Measurements from ENCODE around the gene CXCL5. TPM values are rescaled to one million over a fixed set of nuclear protein-coding genes. Genes with fewer than 3 reads are reported as not detected.
"Not testable (repeated sequence)": the region's sequence is repeated elsewhere in the genome, so short reads cannot be mapped to it uniquely, and the experiment has no call there.

The CXCL5 gene
- total and polyA plus RNA-seq, 2 experiments from 2014 or later: 7.5 to 7.6 TPM

GRCh38 chr4:73952352-73952751 lies 46.1 kb downstream of the CXCL5 start (continued):
- TF ChIP-seq REST (IDR thresholded peaks at IDR 0.05; ENCODE audit: unreplicated experiment): no peak

GRCh38 chr4:73950376-73950920 lies 48.0 kb downstream of the CXCL5 start:
- not testable (repeated sequence) for H3K4me3 Mint-ChIP-seq; H3K27ac Mint-ChIP-seq; H3K4me3 ChIP-seq; H3K36me3 Mint-ChIP-seq (ENCODE audit: low read depth); H3K4me2 ChIP-seq; H3K79me2 ChIP-seq (replicated peaks; ENCODE audit: insufficient read depth); ATAC-seq; H3K9me2 ChIP-seq (ENCODE audit: insufficient read depth); H3K36me3 ChIP-seq (ENCODE audit: insufficient read depth); H3K27ac ChIP-seq (ENCODE audit: low read depth); H2AFZ ChIP-seq; H4K20me1 ChIP-seq (replicated peaks; ENCODE audit: insufficient read depth); H3F3A ChIP-seq (replicated peaks; ENCODE audit: low read depth)
- peak; percentile 34 for DNase-seq (ENCODE audit: low spot score)
- Histone ChIP-seq H3K4me1 (ENCODE audit: insufficient read depth) (peaks cover 39% of the 10 kb centered on the region), H3K27me3 (ENCODE audit: insufficient read depth) (peaks cover 48% of the 10 kb centered on the region)
- Mint-ChIP-seq H3K27me3 (ENCODE audit: insufficient read depth, low read depth, poor library complexity) (peaks cover 22% of the 10 kb centered on the region), H3K4me1 (peaks cover 47% of the 10 kb centered on the region), H3K9me3 (peaks cover 12% of the 10 kb centered on the region)

- Mint-ChIP-seq H3K9me3 (peaks cover 1% of the 10 kb centered on the region; the same call in 2 of the 3 replicates), H3K36me3 (ENCODE audit: low read depth) (peaks cover 4% of the 10 kb centered on the region; the same call in 2 of the 3 replicates), H3K4me1 (peaks cover 51% of the 10 kb centered on the region), H3K27me3 (ENCODE audit: insufficient read depth, low read depth, poor library complexity) (peaks cover 34% of the 10 kb centered on the region), H3K27ac (no peak overlapping the region), H3K4me3 (no peak overlapping the region)
- Histone ChIP-seq H3K79me2 (replicated peaks; ENCODE audit: insufficient read depth) (no peaks in the 10 kb centered on the region), H3K27ac (ENCODE audit: low read depth) (no peak overlapping the region), H3K9me2 (ENCODE audit: insufficient read depth) (no peaks in the 10 kb centered on the region), H4K20me1 (replicated peaks; ENCODE audit: insufficient read depth) (no peaks in the 10 kb centered on the region), H3F3A (replicated peaks; ENCODE audit: low read depth) (no peaks in the 10 kb centered on the region), H3K4me2 (no peak overlapping the region), H3K36me3 (ENCODE audit: insufficient read depth) (no peaks in the 10 kb centered on the region), H2AFZ (no peak overlapping the region), H3K4me1 (ENCODE audit: insufficient read depth) (peaks cover 47% of the 10 kb centered on the region), H3K27me3 (ENCODE audit: insufficient read depth) (peaks cover 61% of the 10 kb centered on the region), H3K4me3 (no peak overlapping the region)
- ATAC-seq: no peak
- DNase-seq (ENCODE audit: low spot score): no peak
- TF ChIP-seq ETS1 (IDR thresholded peaks at IDR 0.05): no peak
- no peak for TF ChIP-seq ZNF114 (CRISPR knock-in tag; IDR thresholded peaks at IDR 0.05)
- TF ChIP-seq EZH2phosphoT487 (IDR thresholded peaks at IDR 0.05; ENCODE audit: unreplicated experiment): no peak
- TF ChIP-seq CREB1 (CRISPR knock-in tag; IDR thresholded peaks at IDR 0.05; ENCODE audit: low read depth): no peak
- no peak for TF ChIP-seq EZH2 (IDR thresholded peaks at IDR 0.05; ENCODE audit: low read depth, unreplicated experiment)
- no peak for TF ChIP-seq STAT1 (IDR thresholded peaks at IDR 0.05; ENCODE audit: unreplicated experiment)
- no peak for TF ChIP-seq NANOG (IDR thresholded peaks at IDR 0.05; ENCODE audit: borderline replicate concordance)
- no peak for TF ChIP-seq REST (IDR thresholded peaks at IDR 0.05; ENCODE audit: unreplicated experiment)
- TF ChIP-seq POLR2AphosphoS5 (IDR thresholded peaks at IDR 0.05; ENCODE audit: low read depth): no peak
- TF ChIP-seq JUNB (IDR thresholded peaks at IDR 0.05; ENCODE audit: unreplicated experiment): no peak
These were observed 49.3 kb downstream of the CXCL5 start for GRCh38 chr4:73948990-73949706.
